Activated naive CD4-positive, alpha-beta T cell treated with anti-CD3 and anti-CD28 coated beads for 36 hours (primary cell): ENCODE data around the gene HOXA2. TPM values are rescaled to one million over a fixed set of nuclear protein-coding genes. Genes with fewer than 3 reads are reported as not detected.

ENCODE experiments used
- CTCF ChIA-PET: fragments of 350-600 bp; sonication (Branson Sonifier 250); formaldehyde crosslinking; loops from one replicate; lab custom pipeline; 2021; ENCODE audit warnings: antibody characterized with exemption; lab: Charles Lee
- DNase-seq: peaks from one replicate; pipeline ENCODE4 v3.0.0-alpha.2; 2020
- H3K27ac Mint-ChIP-seq: one replicate; pipeline ENCODE4 v1.8.0; 2021; ENCODE audit warnings: mild to moderate bottlenecking, mixed read lengths
- H3K27me3 Mint-ChIP-seq: one replicate; pipeline ENCODE4 v1.8.0; 2021; ENCODE audit warnings: low read depth, mixed read lengths
- H3K36me3 Mint-ChIP-seq: one replicate; pipeline ENCODE4 v1.8.0; 2021; ENCODE audit warnings: low read depth, mixed read lengths
- H3K4me1 Mint-ChIP-seq: one replicate; pipeline ENCODE4 v1.8.0; 2021; ENCODE audit warnings: low read depth, mixed read lengths
- H3K4me3 Mint-ChIP-seq: one replicate; pipeline ENCODE4 v1.8.0; 2021; ENCODE audit warnings: mild to moderate bottlenecking, moderate library complexity, mixed read lengths
- H3K9me3 Mint-ChIP-seq: one replicate; pipeline ENCODE4 v1.8.0; 2021; ENCODE audit warnings: mixed read lengths
- intact Hi-C: fragments of 100-400 bp; cut with micrococcal nuclease; formaldehyde crosslinking; loops from one replicate; pipeline ENCODE4 v1.15.1; 2023
- total RNA-seq, 2 experiments: library from RNA; stranded (reverse); gene quantifications; one replicate each; pipeline ENCODE4 v1.2.3, GENCODE V29; 2021

HOXA2 gene
- total RNA-seq, 2 experiments from 2014 or later: not detected

- Mint-ChIP-seq H3K9me3 (no peaks in the 10 kb centered on the region), H3K4me1 (no peaks in the 10 kb centered on the region), H3K36me3 (no peaks in the 10 kb centered on the region), H3K4me3 (no peak overlapping the region), H3K27ac (no peak overlapping the region), H3K27me3 (peaks cover 2% of the 10 kb centered on the region)
- intact Hi-C loops: no loop called here
- CTCF ChIA-PET: interaction anchor here (0.6 kb wide), 1 partner anchor 17 kb away, joined by 3 read pairs; no protein-coding TSS in a partner anchor
- no peak for DNase-seq
These were observed 23.1 kb downstream of the HOXA2 start for GRCh38 chr7:27079234-27079975.

GRCh38 chr7:27078616-27079233 lies 23.8 kb downstream of the HOXA2 start:
- Mint-ChIP-seq H3K4me1 (no peaks in the 10 kb centered on the region), H3K27me3 (peaks cover 2% of the 10 kb centered on the region), H3K27ac (no peak overlapping the region), H3K36me3 (no peaks in the 10 kb centered on the region), H3K9me3 (no peaks in the 10 kb centered on the region), H3K4me3 (no peak overlapping the region)
- CTCF ChIA-PET: interaction anchor here (0.6 kb wide), 1 partner anchor 16 kb away, joined by 3 read pairs; no protein-coding TSS in a partner anchor
- intact Hi-C loops: no loop called here
- DNase-seq: no peak

GRCh38 chr7:27073076-27073475 lies 29.4 kb downstream of the HOXA2 start:
- peaks cover 5% of the 10 kb centered on the region for H3K27me3 Mint-ChIP-seq
- H3K4me1 Mint-ChIP-seq: no peaks in the 10 kb centered on the region
- H3K27ac Mint-ChIP-seq: no peak overlapping the region
- no peaks in the 10 kb centered on the region for H3K36me3 Mint-ChIP-seq
- intact Hi-C loops: no loop called here
- H3K9me3 Mint-ChIP-seq: no peaks in the 10 kb centered on the region
- no peak overlapping the region for H3K4me3 Mint-ChIP-seq
- CTCF ChIA-PET: no interaction called here
- no peak for DNase-seq

- intact Hi-C loops: no loop called here
- H3K9me3 Mint-ChIP-seq: no peaks in the 10 kb centered on the region
- CTCF ChIA-PET: interaction anchor here (0.6 kb wide), 1 partner anchor 174 kb away, joined by 5 read pairs; no protein-coding TSS in a partner anchor
- H3K4me3 Mint-ChIP-seq: no peak overlapping the region
- H3K36me3 Mint-ChIP-seq: no peaks in the 10 kb centered on the region
- peaks cover 5% of the 10 kb centered on the region for H3K27me3 Mint-ChIP-seq
- no peak for DNase-seq
- H3K4me1 Mint-ChIP-seq: no peaks in the 10 kb centered on the region
- no peak overlapping the region for H3K27ac Mint-ChIP-seq
These were observed 30.7 kb downstream of the HOXA2 start for GRCh38 chr7:27071622-27072390.

- no peak overlapping the region for H3K4me3 Mint-ChIP-seq
- H3K9me3 Mint-ChIP-seq: no peaks in the 10 kb centered on the region
- CTCF ChIA-PET: no interaction called here
- DNase-seq: no peak
- no peaks in the 10 kb centered on the region for H3K36me3 Mint-ChIP-seq
- H3K27ac Mint-ChIP-seq: no peak overlapping the region
- peaks cover 5% of the 10 kb centered on the region for H3K27me3 Mint-ChIP-seq
- H3K4me1 Mint-ChIP-seq: no peaks in the 10 kb centered on the region
- intact Hi-C loops: no loop called here
These were observed 34.2 kb downstream of the HOXA2 start for GRCh38 chr7:27068259-27068658.

- H3K36me3 Mint-ChIP-seq: no peaks in the 10 kb centered on the region
- CTCF ChIA-PET: interaction anchor here (0.5 to 0.6 kb wide), 2 partner anchors 19 to 54 kb away, joined by 3 to 5 read pairs; no protein-coding TSS in a partner anchor
- no peak for DNase-seq
- H3K4me1 Mint-ChIP-seq: no peaks in the 10 kb centered on the region
- H3K9me3 Mint-ChIP-seq: no peaks in the 10 kb centered on the region
- H3K27me3 Mint-ChIP-seq: peaks cover 2% of the 10 kb centered on the region
- no peak overlapping the region for H3K4me3 Mint-ChIP-seq
- intact Hi-C loops: no loop called here
- no peak overlapping the region for H3K27ac Mint-ChIP-seq
These were observed 36.3 kb downstream of the HOXA2 start for GRCh38 chr7:27066148-27066547.

- Mint-ChIP-seq H3K36me3 (no peaks in the 10 kb centered on the region), H3K27ac (no peak overlapping the region), H3K9me3 (no peaks in the 10 kb centered on the region), H3K27me3 (peaks cover 2% of the 10 kb centered on the region), H3K4me1 (no peaks in the 10 kb centered on the region), H3K4me3 (no peak overlapping the region)
- DNase-seq: no peak
- intact Hi-C loops: no loop called here
- CTCF ChIA-PET: interaction anchor here (0.6 kb wide), 1 partner anchor 84 kb away, joined by 3 read pairs; no protein-coding TSS in a partner anchor
These were observed 36.8 kb downstream of the HOXA2 start for GRCh38 chr7:27065709-27066108.

GRCh38 chr7:27064661-27065060 lies 37.8 kb downstream of the HOXA2 start:
- no peak overlapping the region for H3K4me3 Mint-ChIP-seq
- no peak overlapping the region for H3K27ac Mint-ChIP-seq
- H3K4me1 Mint-ChIP-seq: no peaks in the 10 kb centered on the region
- intact Hi-C loops: no loop called here
- peaks cover 2% of the 10 kb centered on the region for H3K27me3 Mint-ChIP-seq
- H3K9me3 Mint-ChIP-seq: no peaks in the 10 kb centered on the region
- no peak for DNase-seq
- CTCF ChIA-PET: no interaction called here
- no peaks in the 10 kb centered on the region for H3K36me3 Mint-ChIP-seq

GRCh38 chr7:27064159-27064558 lies 38.3 kb downstream of the HOXA2 start:
- Mint-ChIP-seq H3K27me3 (peaks cover 7% of the 10 kb centered on the region), H3K4me3 (no peak overlapping the region), H3K4me1 (no peaks in the 10 kb centered on the region), H3K36me3 (no peaks in the 10 kb centered on the region), H3K9me3 (no peaks in the 10 kb centered on the region), H3K27ac (no peak overlapping the region)
- DNase-seq: no peak
- intact Hi-C loops: no loop called here
- CTCF ChIA-PET: interaction anchor here (0.6 kb wide), 2 partner anchors 385 to 1014 kb away, joined by 3 read pairs; no protein-coding TSS in a partner anchor

GRCh38 chr7:27062946-27063345 lies 39.5 kb downstream of the HOXA2 start:
- H3K27me3 Mint-ChIP-seq: peaks cover 8% of the 10 kb centered on the region
- no peak for DNase-seq
- intact Hi-C loops: no loop called here
- H3K36me3 Mint-ChIP-seq: no peaks in the 10 kb centered on the region
- no peak overlapping the region for H3K27ac Mint-ChIP-seq
- H3K4me1 Mint-ChIP-seq: no peaks in the 10 kb centered on the region
- no peaks in the 10 kb centered on the region for H3K9me3 Mint-ChIP-seq
- CTCF ChIA-PET: interaction anchor here (0.6 kb wide), 1 partner anchor 16 kb away, joined by 3 read pairs; no protein-coding TSS in a partner anchor
- no peak overlapping the region for H3K4me3 Mint-ChIP-seq

GRCh38 chr7:27053153-27053552 lies 49.3 kb downstream of the HOXA2 start:
- Mint-ChIP-seq H3K27me3 (peaks cover 2% of the 10 kb centered on the region), H3K4me1 (no peaks in the 10 kb centered on the region), H3K9me3 (no peaks in the 10 kb centered on the region), H3K4me3 (no peak overlapping the region), H3K36me3 (no peaks in the 10 kb centered on the region), H3K27ac (no peak overlapping the region)
- intact Hi-C loops: no loop called here
- CTCF ChIA-PET: no interaction called here
- no peak for DNase-seq

GRCh38 chr7:27051451-27051850 lies 51.0 kb downstream of the HOXA2 start:
- H3K27ac Mint-ChIP-seq: no peak overlapping the region
- no peaks in the 10 kb centered on the region for H3K4me1 Mint-ChIP-seq
- H3K36me3 Mint-ChIP-seq: no peaks in the 10 kb centered on the region
- no peak for DNase-seq
- H3K4me3 Mint-ChIP-seq: no peak overlapping the region
- H3K9me3 Mint-ChIP-seq: no peaks in the 10 kb centered on the region
- CTCF ChIA-PET: no interaction called here
- no peaks in the 10 kb centered on the region for H3K27me3 Mint-ChIP-seq
- intact Hi-C loops: no loop called here
